OCI-LY3 (cell line): ENCODE results near the gene ATP10B.

Experiments used
- EZH2phosphoT487 ChIP-seq: fragments of 200-600 bp; shearing (Covaris generic); IDR thresholded peaks from 2 replicates; pipeline ENCODE4 v1.6.1; 2018; ENCODE audit warnings: antibody characterized with exemption, mixed run types, low read depth
- TF ChIP-seq, protein P1 (sequence below): fragments of 200-600, 300-600 bp; sonication (generic); IDR thresholded peaks from 2 replicates; pipeline ENCODE4 v1.5.1; 2014; ENCODE audit warnings: antibody characterized with exemption, low read length, low read depth

- TF ChIP-seq, protein P1, sequence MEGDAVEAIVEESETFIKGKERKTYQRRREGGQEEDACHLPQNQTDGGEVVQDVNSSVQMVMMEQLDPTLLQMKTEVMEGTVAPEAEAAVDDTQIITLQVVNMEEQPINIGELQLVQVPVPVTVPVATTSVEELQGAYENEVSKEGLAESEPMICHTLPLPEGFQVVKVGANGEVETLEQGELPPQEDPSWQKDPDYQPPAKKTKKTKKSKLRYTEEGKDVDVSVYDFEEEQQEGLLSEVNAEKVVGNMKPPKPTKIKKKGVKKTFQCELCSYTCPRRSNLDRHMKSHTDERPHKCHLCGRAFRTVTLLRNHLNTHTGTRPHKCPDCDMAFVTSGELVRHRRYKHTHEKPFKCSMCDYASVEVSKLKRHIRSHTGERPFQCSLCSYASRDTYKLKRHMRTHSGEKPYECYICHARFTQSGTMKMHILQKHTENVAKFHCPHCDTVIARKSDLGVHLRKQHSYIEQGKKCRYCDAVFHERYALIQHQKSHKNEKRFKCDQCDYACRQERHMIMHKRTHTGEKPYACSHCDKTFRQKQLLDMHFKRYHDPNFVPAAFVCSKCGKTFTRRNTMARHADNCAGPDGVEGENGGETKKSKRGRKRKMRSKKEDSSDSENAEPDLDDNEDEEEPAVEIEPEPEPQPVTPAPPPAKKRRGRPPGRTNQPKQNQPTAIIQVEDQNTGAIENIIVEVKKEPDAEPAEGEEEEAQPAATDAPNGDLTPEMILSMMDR, result no peak
- TF ChIP-seq EZH2phosphoT487, result no peak
Observed at GRCh38 chr5:160601046-160601445, 251.0 kb downstream of the ATP10B start.
